Upper lobe of left lung (tissue), 6 donors: ENCODE measurements around the gene DUSP12. TPM values are rescaled to one million over a fixed set of nuclear protein-coding genes. Genes with fewer than 3 reads are reported as not detected.
"Not testable (repeated sequence)": the region's sequence is repeated elsewhere in the genome, so short reads cannot be mapped to it uniquely, and the experiment has no call there.

Source experiments
- ATAC-seq, 2 donors: fragments of 200-7000 bp; cut with Tn5 transposase; one replicate each; pipeline ENCODE4 v1.9.1; 2022; ENCODE audit warnings: mild to moderate bottlenecking in 2 of 2, moderate library complexity in 2 of 2; ENCODE audit not compliant: low FRiP score in 2 of 2
- DNase-seq, 2 donors: peaks; one replicate each; pipeline ENCODE4 v3.0.0-alpha.2; 2019 to 2020
- H3K27ac ChIP-seq, 4 donors: fragments of 200-600 bp; sonication (generic); one replicate each; pipeline ENCODE4 v1.5.1; 2016 to 2019
- H3K27me3 ChIP-seq, 4 donors: fragments of 200-600 bp; sonication (generic); one replicate each; pipeline ENCODE4 v1.5.1; 2017 to 2019
- H3K36me3 ChIP-seq, 4 donors: fragments of 200-600 bp; sonication (generic); one replicate each; pipeline ENCODE4 v1.5.1; 2016 to 2019
- H3K4me1 ChIP-seq, 4 donors: fragments of 200-600 bp; sonication (generic); one replicate each; pipeline ENCODE4 v1.5.1; 2018 to 2019
- H3K4me3 ChIP-seq, 4 donors: fragments of 200-600 bp; sonication (generic); one replicate each; pipeline ENCODE4 v1.5.1; 2017 to 2019; ENCODE audit warnings: mild to moderate bottlenecking in 2 of 4, moderate library complexity in 1 of 4
- H3K9me3 ChIP-seq, 4 donors: fragments of 200-600 bp; sonication (generic); one replicate each; pipeline ENCODE4 v1.5.1; 2018 to 2019
- EP300 ChIP-seq, 4 donors: sonication (generic); formaldehyde crosslinking; IDR thresholded peaks; one replicate each; pipeline ENCODE4 v1.5.1; 2017; ENCODE audit warnings: antibody characterized with exemption in 4 of 4, control low read depth in 2 of 4
- POLR2A ChIP-seq, 4 donors: fragments of 450-650 bp; IDR thresholded peaks; one replicate each; pipeline ENCODE4 v1.5.1; 2016 to 2017; ENCODE audit warnings: antibody characterized with exemption in 4 of 4, mild to moderate bottlenecking in 2 of 4
- POLR2AphosphoS5 ChIP-seq, 2 donors: sonication (generic); formaldehyde crosslinking; IDR thresholded peaks; one replicate each; pipeline ENCODE4 v1.5.1; 2017; ENCODE audit warnings: antibody characterized with exemption in 2 of 2
- WGBS, 2 donors: methylation state at CpG; one replicate each; pipeline ENCODE4 v1.1.5; 2017 to 2018; 5-methylcytosine and 5-hydroxymethylcytosine counted together
- total RNA-seq, 6 donors: library from RNA; depleted of rRNA in 4 of 6; stranded (reverse); fragments of >200 nt in 4 of 6; gene quantifications; one replicate each; pipeline versions ENCODE4 v1.1.0 to v1.2.1, GENCODE V29; 2016 to 2021
- TF ChIP-seq, protein P1 (sequence below), 6 experiments: fragments of 450-650 bp in 4 of 6; fragments of 200-600 bp in 2 of 6; sonication (generic) in 2 of 6; IDR thresholded peaks; one replicate each; pipeline ENCODE4 v1.5.1; 2016 to 2019; ENCODE audit warnings: antibody characterized with exemption in 6 of 6
- donor health status: DM: no; HTN: no; CAD: no; lungs with moderate emphysema.
- donor health status: DM: no; HTN: yes; CAD: no; lungs with severe emphysema.

Gene DUSP12
- total RNA-seq, 6 donors from 2014 or later, result 4.6 to 29.0 (median 15.9) TPM

DNA sequence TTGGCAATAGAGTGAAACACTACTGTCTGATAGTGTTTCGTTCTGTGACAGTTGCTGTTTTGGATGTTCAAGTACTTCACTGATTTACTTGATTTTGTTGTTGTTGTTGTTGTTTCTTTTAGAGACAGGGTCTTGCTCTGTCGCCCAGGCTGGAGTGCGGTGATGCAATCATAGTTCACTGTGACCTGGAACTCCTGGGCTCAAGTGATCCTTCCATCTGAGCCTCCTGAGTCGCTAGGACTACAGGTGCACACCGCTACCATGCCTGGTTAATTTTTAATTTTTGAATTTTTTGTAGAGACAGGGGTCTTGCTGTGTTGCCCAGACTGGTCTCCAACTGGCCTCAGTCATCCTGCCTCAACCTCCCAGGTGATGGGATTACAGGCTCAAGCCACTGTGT, 18.9 kb downstream of the DUSP12 start:
- Histone ChIP-seq H3K4me3 (no peak overlapping the region), H3K36me3 (no peaks in the 10 kb centered on the region), H3K4me1 (peaks cover 31 to 68% (median 38%) of the 10 kb centered on the region in 4 donors), H3K9me3 (no peaks in the 10 kb centered on the region), H3K27ac (no peak overlapping the region), H3K27me3 (no peaks in the 10 kb centered on the region)
- TF ChIP-seq POLR2A (IDR thresholded peaks at IDR 0.05) (no peak), POLR2AphosphoS5 (IDR thresholded peaks at IDR 0.05) (no peak), EP300 (IDR thresholded peaks at IDR 0.05) (no peak)
- TF ChIP-seq, protein P1, sequence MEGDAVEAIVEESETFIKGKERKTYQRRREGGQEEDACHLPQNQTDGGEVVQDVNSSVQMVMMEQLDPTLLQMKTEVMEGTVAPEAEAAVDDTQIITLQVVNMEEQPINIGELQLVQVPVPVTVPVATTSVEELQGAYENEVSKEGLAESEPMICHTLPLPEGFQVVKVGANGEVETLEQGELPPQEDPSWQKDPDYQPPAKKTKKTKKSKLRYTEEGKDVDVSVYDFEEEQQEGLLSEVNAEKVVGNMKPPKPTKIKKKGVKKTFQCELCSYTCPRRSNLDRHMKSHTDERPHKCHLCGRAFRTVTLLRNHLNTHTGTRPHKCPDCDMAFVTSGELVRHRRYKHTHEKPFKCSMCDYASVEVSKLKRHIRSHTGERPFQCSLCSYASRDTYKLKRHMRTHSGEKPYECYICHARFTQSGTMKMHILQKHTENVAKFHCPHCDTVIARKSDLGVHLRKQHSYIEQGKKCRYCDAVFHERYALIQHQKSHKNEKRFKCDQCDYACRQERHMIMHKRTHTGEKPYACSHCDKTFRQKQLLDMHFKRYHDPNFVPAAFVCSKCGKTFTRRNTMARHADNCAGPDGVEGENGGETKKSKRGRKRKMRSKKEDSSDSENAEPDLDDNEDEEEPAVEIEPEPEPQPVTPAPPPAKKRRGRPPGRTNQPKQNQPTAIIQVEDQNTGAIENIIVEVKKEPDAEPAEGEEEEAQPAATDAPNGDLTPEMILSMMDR (IDR thresholded peaks at IDR 0.05), result no peak
- DNase-seq (no peak), ATAC-seq (no peak)
- 93 to 94% methylated on average over 5 of the region's 5 CpGs for WGBS, 2 donors

DNA sequence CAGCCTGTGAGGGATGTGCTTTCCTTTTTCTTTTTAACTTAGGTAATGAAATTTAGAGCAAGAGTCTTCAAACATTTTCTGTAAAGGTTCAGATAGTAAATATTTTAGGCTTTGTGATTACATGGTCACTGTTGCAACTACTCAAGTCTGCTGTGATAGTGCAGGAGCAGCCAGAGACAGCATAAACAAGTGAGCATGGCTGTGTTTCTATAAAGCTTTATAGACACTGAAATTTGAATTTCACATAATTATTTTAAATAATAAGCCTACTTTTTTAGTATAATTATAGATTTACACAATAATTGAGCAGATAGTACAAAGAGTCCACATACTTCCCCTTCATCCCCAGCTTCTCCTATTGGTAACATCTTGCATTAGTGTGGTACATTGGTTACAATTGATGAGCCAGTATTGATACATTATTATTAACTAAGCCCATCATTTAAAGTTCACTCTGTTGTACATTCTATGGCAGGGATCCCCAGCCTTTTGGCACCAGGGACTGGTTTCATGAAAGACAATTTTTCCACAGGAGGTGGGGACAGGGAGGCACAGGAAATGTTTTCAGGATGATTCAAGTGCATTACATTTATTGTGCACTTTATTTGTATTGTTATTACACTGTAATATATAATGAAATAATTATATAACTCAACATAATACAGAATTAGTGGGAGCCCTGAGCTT, 19.5 kb downstream of the DUSP12 start:
- no peak overlapping the region for H3K4me3 ChIP-seq
- no peak for DNase-seq
- peaks cover 32 to 65% (median 38%) of the 10 kb centered on the region in 4 donors for H3K4me1 ChIP-seq
- ATAC-seq, result no peak
- no peak overlapping the region for H3K27ac ChIP-seq
- TF ChIP-seq POLR2A (IDR thresholded peaks at IDR 0.05), result no peak
- no peak for TF ChIP-seq EP300 (IDR thresholded peaks at IDR 0.05)
- TF ChIP-seq, protein P1 (IDR thresholded peaks at IDR 0.05), result no peak
- no peak for TF ChIP-seq POLR2AphosphoS5 (IDR thresholded peaks at IDR 0.05)
- no peaks in the 10 kb centered on the region for H3K36me3 ChIP-seq
- no peaks in the 10 kb centered on the region for H3K27me3 ChIP-seq
- H3K9me3 ChIP-seq, result no peaks in the 10 kb centered on the region

DNA sequence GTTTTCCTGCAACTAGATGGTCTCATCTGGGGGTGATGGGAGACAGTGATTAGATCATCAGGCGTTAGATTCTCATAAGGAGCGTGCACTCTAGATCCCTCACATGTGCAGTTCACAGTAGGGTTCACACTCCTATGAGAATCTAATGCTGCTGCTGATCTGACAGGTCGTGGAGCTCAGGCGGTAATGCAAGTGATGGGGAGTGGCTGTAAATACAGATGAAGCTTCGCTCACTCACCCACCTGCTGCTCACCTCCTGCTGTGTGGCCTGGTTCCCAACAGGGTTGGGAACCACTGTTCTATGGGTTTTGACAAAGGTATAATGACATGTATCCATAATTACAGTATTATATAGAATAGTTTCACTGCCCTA, 20.1 kb downstream of the DUSP12 start:
- H3K27me3 ChIP-seq, H3K4me3 ChIP-seq, ATAC-seq, H3K27ac ChIP-seq, DNase-seq, H3K9me3 ChIP-seq, H3K36me3 ChIP-seq: not testable (repeated sequence)
- H3K4me1 ChIP-seq, result peaks cover 32 to 65% (median 38%) of the 10 kb centered on the region in 4 donors
- WGBS, 2 donors, result 89 to 100% methylated on average over 3 to 5 of the region's 5 CpGs

DNA sequence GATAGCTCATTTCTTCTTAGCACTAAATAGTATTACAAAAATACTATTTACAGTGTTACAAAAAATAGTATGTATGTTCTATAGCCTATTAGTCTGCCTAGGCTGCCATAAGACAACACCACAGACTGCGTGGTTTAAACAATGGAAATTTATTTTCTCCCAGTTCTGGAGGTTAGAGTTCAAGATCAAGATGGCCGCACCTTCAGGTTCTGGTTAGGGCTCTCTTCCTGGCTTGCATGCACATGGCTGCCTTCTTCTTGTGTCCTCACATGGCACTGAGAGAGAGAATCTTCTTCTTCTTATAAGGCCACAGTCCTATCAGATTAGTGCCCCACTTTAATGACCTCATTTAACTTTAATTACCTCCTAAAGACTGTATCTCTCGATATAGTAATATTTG, 20.7 kb downstream of the DUSP12 start:
- WGBS, 2 donors, result 93 to 99% methylated on average over 3 of the region's 3 CpGs
- no peak overlapping the region for H3K27ac ChIP-seq
- ATAC-seq (no peak), DNase-seq (no peak)
- H3K9me3 ChIP-seq, result no peaks in the 10 kb centered on the region
- no peaks in the 10 kb centered on the region for H3K36me3 ChIP-seq
- no peak for TF ChIP-seq POLR2A (IDR thresholded peaks at IDR 0.05)
- TF ChIP-seq EP300 (IDR thresholded peaks at IDR 0.05), result no peak
- no peak for TF ChIP-seq POLR2AphosphoS5 (IDR thresholded peaks at IDR 0.05)
- TF ChIP-seq, protein P1 (IDR thresholded peaks at IDR 0.05), result no peak
- H3K4me3 ChIP-seq, result no peak overlapping the region
- H3K4me1 ChIP-seq, result peaks cover 32 to 65% (median 38%) of the 10 kb centered on the region in 4 donors
- no peaks in the 10 kb centered on the region for H3K27me3 ChIP-seq

DNA sequence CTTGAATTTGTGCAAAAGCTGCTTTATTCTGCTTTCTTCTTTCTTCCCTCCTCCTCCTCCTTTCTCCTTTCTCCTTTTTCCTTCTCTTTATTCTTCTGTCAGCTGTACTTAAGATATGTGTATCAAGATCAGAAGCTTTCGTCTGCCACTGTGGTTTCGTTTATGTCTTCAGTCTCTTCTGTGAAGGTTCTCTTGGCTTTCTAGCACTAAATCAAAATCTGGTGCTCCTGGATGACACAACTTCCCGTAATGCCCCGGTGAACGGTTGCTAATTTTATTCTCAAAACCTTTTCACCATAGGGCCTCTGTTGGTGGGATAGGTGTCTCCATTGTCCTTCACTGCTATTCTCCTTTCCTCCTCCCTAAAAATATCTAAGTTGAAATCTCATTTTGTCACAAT, 21.6 kb downstream of the DUSP12 start:
- H3K27ac ChIP-seq, result peak overlapping the region in 1 of 4 donors; percentile 37
- H3K4me3 ChIP-seq, result no peak overlapping the region
- no peaks in the 10 kb centered on the region for H3K9me3 ChIP-seq
- 64% methylated on average over 5 of the region's 5 CpGs for WGBS, 2 donors
- H3K36me3 ChIP-seq, result no peaks in the 10 kb centered on the region
- H3K27me3 ChIP-seq, result no peaks in the 10 kb centered on the region
- no peak for DNase-seq
- H3K4me1 ChIP-seq, result peaks cover 32 to 65% (median 38%) of the 10 kb centered on the region in 4 donors
- no peak for TF ChIP-seq POLR2AphosphoS5 (IDR thresholded peaks at IDR 0.05)
- ATAC-seq, result no peak

DNA sequence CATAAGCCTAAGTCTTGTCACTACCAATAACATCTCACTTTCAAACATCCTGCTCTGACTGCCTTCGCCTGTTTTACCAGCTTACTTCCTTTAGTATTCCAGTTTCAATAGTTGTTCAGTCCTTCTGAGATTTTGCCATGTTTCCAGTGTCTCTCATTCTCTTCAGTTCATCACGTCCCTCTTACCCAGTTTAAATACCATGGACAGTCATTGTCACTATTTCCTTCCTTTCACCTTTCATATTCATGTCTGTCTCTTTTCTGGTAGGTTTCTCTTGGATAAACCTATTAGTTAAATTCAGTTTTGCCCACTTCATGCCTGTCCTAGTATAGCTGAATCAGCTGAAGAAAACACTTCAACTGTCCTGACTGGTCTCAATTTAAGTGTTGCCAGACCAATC, 22.4 kb downstream of the DUSP12 start:
- peaks cover 29 to 60% (median 36%) of the 10 kb centered on the region in 4 donors for H3K4me1 ChIP-seq
- DNase-seq (no peak), ATAC-seq (no peak)
- H3K27me3 ChIP-seq, result no peaks in the 10 kb centered on the region
- 68 to 76% methylated on average over 2 of the region's 2 CpGs for WGBS, 2 donors
- H3K36me3 ChIP-seq, result no peaks in the 10 kb centered on the region
- H3K27ac ChIP-seq, result peak overlapping the region; percentile 10 to 72 (median 38)
- H3K9me3 ChIP-seq, result no peaks in the 10 kb centered on the region
- no peak overlapping the region for H3K4me3 ChIP-seq
- TF ChIP-seq POLR2AphosphoS5 (IDR thresholded peaks at IDR 0.05), result no peak
- TF ChIP-seq EP300 (IDR thresholded peaks at IDR 0.05), result no peak
